Kasumi-1 (cell line): ENCODE measurements around the gene SNX20.

Experiments
- DNase-seq, 2 experiments: peaks; one replicate each; lab custom pipeline; 2025; lab: John Stamatoyannopoulos, UW

Gene SNX20

GRCh38 chr16:50659806-50660205, 21.3 kb downstream of the SNX20 start:
- DNase-seq = no peak

- DNase-seq = no peak
These were observed 23.9 kb downstream of the SNX20 start for GRCh38 chr16:50657241-50657640.

GRCh38 chr16:50655558-50656055, 25.5 kb downstream of the SNX20 start:
- no peak for DNase-seq

GRCh38 chr16:50653633-50654519, 27.2 kb downstream of the SNX20 start:
- no peak for DNase-seq

GRCh38 chr16:50652836-50653425, 28.2 kb downstream of the SNX20 start:
- DNase-seq = no peak

GRCh38 chr16:50651835-50652438, 29.2 kb downstream of the SNX20 start:
- DNase-seq = no peak

GRCh38 chr16:50646345-50646744, 34.8 kb downstream of the SNX20 start:
- DNase-seq = no peak

GRCh38 chr16:50645563-50646220, 35.4 kb downstream of the SNX20 start:
- no peak for DNase-seq

GRCh38 chr16:50644729-50645128, 36.4 kb downstream of the SNX20 start:
- peak; percentile 8 to 17 for DNase-seq

GRCh38 chr16:50644245-50644644, 36.9 kb downstream of the SNX20 start:
- no peak for DNase-seq

GRCh38 chr16:50643192-50643591, 37.9 kb downstream of the SNX20 start:
- no peak for DNase-seq

GRCh38 chr16:50642349-50642748, 38.8 kb downstream of the SNX20 start:
- DNase-seq = no peak

GRCh38 chr16:50641818-50642187, 39.3 kb downstream of the SNX20 start:
- DNase-seq = no peak

GRCh38 chr16:50640919-50641817, 39.9 kb downstream of the SNX20 start:
- no peak for DNase-seq

GRCh38 chr16:50640391-50640790, 40.7 kb downstream of the SNX20 start:
- no peak for DNase-seq

- no peak for DNase-seq
These were observed 42.1 kb downstream of the SNX20 start for GRCh38 chr16:50638816-50639670.

GRCh38 chr16:50637716-50638602, 43.2 kb downstream of the SNX20 start:
- DNase-seq = no peak

- no peak for DNase-seq
These were observed 44.2 kb downstream of the SNX20 start for GRCh38 chr16:50636753-50637374.
